Fibroblast of lung (primary cell): Measurements from ENCODE around the gene TMEM109. TPM values are rescaled to one million over a fixed set of nuclear protein-coding genes. Genes with fewer than 3 reads are reported as not detected.

Source experiments
- DNase-seq, 2 donors: peaks; one replicate each; pipeline versions ENCODE4 v3.0.0 to v3.0.0-alpha.2; 2010; ENCODE audit warnings: low read depth in 2 of 2
- H2AFZ ChIP-seq: 2 replicates; pipeline ENCODE4 v1.5.1; 2012; ENCODE audit warnings: low read length, control low read depth, inconsistent platforms
- H3K27ac ChIP-seq: 2 replicates; pipeline ENCODE4 v1.5.1; 2011; ENCODE audit warnings: low read length, control low read depth; ENCODE audit not compliant: insufficient read depth
- H3K27me3 ChIP-seq: 2 replicates; pipeline ENCODE4 v1.5.1; 2011; ENCODE audit warnings: mild to moderate bottlenecking, low read length; ENCODE audit not compliant: control insufficient read depth, insufficient read depth
- H3K36me3 ChIP-seq: 2 replicates; pipeline ENCODE4 v1.5.1; 2011; ENCODE audit warnings: low read length; ENCODE audit not compliant: control insufficient read depth, insufficient read depth
- H3K4me1 ChIP-seq: 2 replicates; pipeline ENCODE4 v1.5.1; 2011; ENCODE audit warnings: low read length; ENCODE audit not compliant: control insufficient read depth, insufficient read depth; ENCODE audit errors: extremely low read depth
- H3K4me2 ChIP-seq: 2 replicates; pipeline ENCODE4 v1.5.1; 2011; ENCODE audit warnings: low read length, control low read depth; ENCODE audit not compliant: insufficient read depth; ENCODE audit errors: extremely low read depth
- H3K4me3 ChIP-seq, 4 experiments: fragments of 200-600 bp in 1 of 4; sonication (generic) in 1 of 4; replicated peaks in 1 of 4; 2 replicates each; pipeline ENCODE4 v1.5.1; 2011 to 2016; ENCODE audit warnings: low read length in 4 of 4, low read depth in 3 of 4, mild to moderate bottlenecking in 3 of 4, control low read depth in 2 of 4, inconsistent platforms in 1 of 4, mixed read lengths in 1 of 4; ENCODE audit not compliant: insufficient read depth in 1 of 4; ENCODE audit errors: control extremely low read depth in 1 of 4
- H3K79me2 ChIP-seq: 2 replicates; pipeline ENCODE4 v1.5.1; 2012; ENCODE audit warnings: mild to moderate bottlenecking, low read length, inconsistent platforms; ENCODE audit not compliant: control insufficient read depth, insufficient read depth
- H3K9ac ChIP-seq: 2 replicates; pipeline ENCODE4 v1.5.1; 2011; ENCODE audit warnings: mild to moderate bottlenecking, low read length, control low read depth; ENCODE audit not compliant: insufficient read depth
- H3K9me3 ChIP-seq: 2 replicates; pipeline ENCODE4 v1.5.1; 2012; ENCODE audit warnings: low read depth, low read length; ENCODE audit not compliant: control insufficient read depth, insufficient read depth
- H4K20me1 ChIP-seq: 2 replicates; pipeline ENCODE4 v1.5.1; 2011; ENCODE audit warnings: low read length; ENCODE audit not compliant: control insufficient read depth, insufficient read depth; ENCODE audit errors: extremely low read depth
- CTCF ChIP-seq, 2 donors: IDR thresholded peaks in 1 of 2; conservative IDR thresholded peaks in 1 of 2; 1 replicate in 1 of 2; 2 replicates in 1 of 2; pipeline ENCODE4 v1.5.1; 2011 to 2012; ENCODE audit warnings: low read length in 2 of 2, control low read depth in 1 of 2, inconsistent platforms in 1 of 2, low read depth in 1 of 2, mild to moderate bottlenecking in 1 of 2
- EZH2 ChIP-seq: IDR thresholded peaks from 2 replicates; pipeline ENCODE4 v1.5.1; 2012; ENCODE audit warnings: low read length, control low read depth, mild to moderate bottlenecking; ENCODE audit errors: missing control alignments
- polyA plus RNA-seq, 2 donors: library from polyadenylated mRNA; depleted of rRNA in 1 of 2; stranded (reverse) in 1 of 2; unstranded in 1 of 2; fragments of >200 nt; gene quantifications; 2 replicates each; pipeline ENCODE4 v1.2.1, GENCODE V29; 2011 to 2012; ENCODE audit warnings: missing spikeins in 1 of 2
- total RNA-seq: library from RNA; depleted of rRNA; stranded (reverse); fragments of >200 nt; gene quantifications from 2 replicates; pipeline ENCODE4 v1.2.1, GENCODE V29; 2014

Gene TMEM109
- total and polyA plus RNA-seq, 2 donors (not counting 1 experiment from before 2014, with no cell fraction given), result 21.5 to 34.9 TPM

- TF ChIP-seq CTCF (conservative IDR thresholded peaks at IDR 0.05 in 1 of 2, IDR thresholded peaks at IDR 0.05 in 1 of 2; ENCODE audit: low read depth in 1 of 2, low read length in 2 of 2), result no peak
- no peak for TF ChIP-seq EZH2
- Histone ChIP-seq H2AFZ (no peak overlapping the region), H3K4me2 (no peak overlapping the region), H3K9ac (no peak overlapping the region), H3K36me3 (no peaks in the 10 kb centered on the region), H3K9me3 (no peaks in the 10 kb centered on the region), H4K20me1 (no peaks in the 10 kb centered on the region), H3K79me2 (no peaks in the 10 kb centered on the region), H3K4me3 (no peak overlapping the region), H3K4me1 (no peaks in the 10 kb centered on the region), H3K27ac (no peak overlapping the region), H3K27me3 (peaks cover 3% of the 10 kb centered on the region)
- DNase-seq, result no peak
Observed at GRCh38 chr11:60968223-60968622, 54.3 kb downstream of the TMEM109 start.

- Histone ChIP-seq H3K4me1 (no peaks in the 10 kb centered on the region), H3K27ac (no peak overlapping the region), H3K36me3 (no peaks in the 10 kb centered on the region), H4K20me1 (no peaks in the 10 kb centered on the region), H3K27me3 (peaks cover 3% of the 10 kb centered on the region), H3K4me3 (no peak overlapping the region), H3K79me2 (no peaks in the 10 kb centered on the region), H2AFZ (no peak overlapping the region), H3K9me3 (no peaks in the 10 kb centered on the region), H3K4me2 (no peak overlapping the region), H3K9ac (no peak overlapping the region)
- TF ChIP-seq CTCF (conservative IDR thresholded peaks at IDR 0.05 in 1 of 2, IDR thresholded peaks at IDR 0.05 in 1 of 2; ENCODE audit: low read depth in 1 of 2, low read length in 2 of 2) (peak; percentile 82), EZH2 (no peak)
- peak; percentile 8 to 13 for DNase-seq
Observed at GRCh38 chr11:60970369-60970774, 56.4 kb downstream of the TMEM109 start.

GRCh38 chr11:60970890-60971289 lies 56.9 kb downstream of the TMEM109 start:
- no peak overlapping the region for H2AFZ ChIP-seq
- no peak overlapping the region for H3K9ac ChIP-seq
- H4K20me1 ChIP-seq, result no peaks in the 10 kb centered on the region
- DNase-seq, result no peak
- H3K4me3 ChIP-seq, result no peak overlapping the region
- no peaks in the 10 kb centered on the region for H3K36me3 ChIP-seq
- H3K9me3 ChIP-seq, result no peaks in the 10 kb centered on the region
- no peak overlapping the region for H3K27ac ChIP-seq
- H3K79me2 ChIP-seq, result no peaks in the 10 kb centered on the region
- no peak for TF ChIP-seq CTCF (conservative IDR thresholded peaks at IDR 0.05 in 1 of 2, IDR thresholded peaks at IDR 0.05 in 1 of 2; ENCODE audit: low read depth in 1 of 2, low read length in 2 of 2)
- no peak for TF ChIP-seq EZH2
- no peak overlapping the region for H3K4me2 ChIP-seq
- H3K27me3 ChIP-seq, result peaks cover 3% of the 10 kb centered on the region
- H3K4me1 ChIP-seq, result no peaks in the 10 kb centered on the region
